Nephron (organoid): ENCODE results near the gene MAGI1.

Experiments used
- H3K27ac Mint-ChIP-seq, 3 experiments: 2 replicates each; pipeline ENCODE4 v1.8.0; 2020; ENCODE audit warnings: mixed read lengths in 3 of 3, mild to moderate bottlenecking in 2 of 3, moderate library complexity in 1 of 3
- H3K27me3 Mint-ChIP-seq: 2 replicates; pipeline ENCODE4 v1.8.0; 2021; ENCODE audit warnings: low read depth, mild to moderate bottlenecking, moderate library complexity, mixed read lengths
- H3K36me3 Mint-ChIP-seq: 2 replicates; pipeline ENCODE4 v1.8.0; 2020; ENCODE audit warnings: low read depth, mixed read lengths
- H3K4me1 Mint-ChIP-seq: 2 replicates; pipeline ENCODE4 v1.8.0; 2020; ENCODE audit warnings: mixed read lengths
- H3K4me3 Mint-ChIP-seq, 3 experiments: 2 replicates each; pipeline ENCODE4 v1.8.0; 2020; ENCODE audit warnings: mild to moderate bottlenecking in 3 of 3, mixed read lengths in 3 of 3, moderate library complexity in 2 of 3
- H3K9me3 Mint-ChIP-seq: 2 replicates; pipeline ENCODE4 v1.8.0; 2020; ENCODE audit warnings: mixed read lengths
- CTCF ChIP-seq, 3 experiments: fragments of 200-600 bp; sonication (generic); IDR thresholded peaks; one replicate each; pipeline ENCODE4 v1.5.0; 2021; ENCODE audit warnings: antibody characterized with exemption in 3 of 3; ENCODE audit not compliant: unreplicated experiment in 3 of 3

Gene MAGI1

GRCh38 chr3:65819896-65820295 is 218.8 kb downstream of the MAGI1 start:
- peak overlapping the region in 1 of 3 experiments; percentile 30 for H3K27ac Mint-ChIP-seq
- peaks cover 6% of the 10 kb centered on the region for H3K36me3 Mint-ChIP-seq
- no peak for TF ChIP-seq CTCF (IDR thresholded peaks at IDR 0.05; ENCODE audit: unreplicated experiment in 3 of 3)
- no peaks in the 10 kb centered on the region for H3K27me3 Mint-ChIP-seq
- no peak overlapping the region for H3K4me3 Mint-ChIP-seq
- H3K4me1 Mint-ChIP-seq = peaks cover 19% of the 10 kb centered on the region
- peaks cover 3% of the 10 kb centered on the region for H3K9me3 Mint-ChIP-seq

GRCh38 chr3:65817553-65818126 is 221.1 kb downstream of the MAGI1 start:
- peaks cover 5% of the 10 kb centered on the region for H3K36me3 Mint-ChIP-seq
- no peak for TF ChIP-seq CTCF (IDR thresholded peaks at IDR 0.05; ENCODE audit: unreplicated experiment in 3 of 3)
- H3K9me3 Mint-ChIP-seq = peaks cover 3% of the 10 kb centered on the region
- no peaks in the 10 kb centered on the region for H3K27me3 Mint-ChIP-seq
- no peak overlapping the region for H3K27ac Mint-ChIP-seq
- H3K4me1 Mint-ChIP-seq = peaks cover 18% of the 10 kb centered on the region
- H3K4me3 Mint-ChIP-seq = no peak overlapping the region

GRCh38 chr3:65816208-65816607 is 222.5 kb downstream of the MAGI1 start:
- TF ChIP-seq CTCF (IDR thresholded peaks at IDR 0.05; ENCODE audit: unreplicated experiment in 3 of 3) = no peak
- Mint-ChIP-seq H3K27me3 (no peaks in the 10 kb centered on the region), H3K4me1 (peaks cover 32% of the 10 kb centered on the region), H3K9me3 (no peaks in the 10 kb centered on the region), H3K27ac (no peak overlapping the region), H3K36me3 (no peaks in the 10 kb centered on the region), H3K4me3 (no peak overlapping the region)

DNA sequence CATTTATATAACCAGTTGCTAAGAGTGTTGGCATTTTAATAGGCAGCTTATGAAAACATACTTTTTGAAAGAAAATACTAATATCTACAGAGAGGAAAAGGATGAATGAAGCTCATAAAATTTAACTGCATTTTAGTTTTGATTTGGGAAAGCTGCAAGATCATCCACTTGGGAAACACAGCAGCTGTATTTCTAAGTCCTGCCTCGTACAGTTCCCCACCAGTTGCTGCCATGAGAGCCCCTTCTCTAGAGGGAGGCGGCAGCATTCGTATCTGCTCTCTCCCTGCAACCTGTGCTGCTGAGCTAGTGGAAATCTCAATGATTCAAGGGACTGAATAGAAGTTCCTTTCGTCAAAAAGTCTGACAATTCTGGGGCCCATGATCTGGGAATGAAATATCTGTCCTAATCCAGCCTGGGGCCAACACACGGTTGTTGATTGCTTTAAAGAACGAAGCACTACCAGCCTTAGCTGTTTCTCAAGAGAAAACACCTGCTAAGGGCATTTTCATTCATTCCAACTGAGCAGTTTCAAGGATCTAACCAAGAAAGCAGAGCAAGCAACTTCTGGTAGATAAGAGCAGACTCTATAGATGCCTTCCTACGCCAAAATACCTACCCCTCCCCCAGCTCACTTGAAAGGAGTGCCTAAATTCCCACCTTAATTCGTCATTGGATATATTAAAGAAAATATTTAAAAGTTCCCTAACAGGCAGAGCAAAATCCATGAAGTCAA is 223.7 kb downstream of the MAGI1 start:
- Mint-ChIP-seq H3K27ac (peak overlapping the region in 2 of 3 experiments; percentile 31 to 40), H3K36me3 (no peaks in the 10 kb centered on the region), H3K4me1 (peaks cover 44% of the 10 kb centered on the region), H3K4me3 (no peak overlapping the region), H3K9me3 (no peaks in the 10 kb centered on the region), H3K27me3 (no peaks in the 10 kb centered on the region)
- TF ChIP-seq CTCF (IDR thresholded peaks at IDR 0.05; ENCODE audit: unreplicated experiment in 3 of 3) = no peak

GRCh38 chr3:65811892-65812291 is 226.8 kb downstream of the MAGI1 start:
- Mint-ChIP-seq H3K36me3 (peaks cover 7% of the 10 kb centered on the region), H3K4me3 (peak overlapping the region in 1 of 3 experiments; percentile 51), H3K9me3 (peaks cover 1% of the 10 kb centered on the region), H3K27me3 (no peaks in the 10 kb centered on the region), H3K27ac (peak overlapping the region; percentile 56 to 86 (median 72)), H3K4me1 (peaks cover 46% of the 10 kb centered on the region)
- no peak for TF ChIP-seq CTCF (IDR thresholded peaks at IDR 0.05; ENCODE audit: unreplicated experiment in 3 of 3)
